ENCODE measurements around the gene CCDC158.
"Not testable (repeated sequence)": the region's sequence is repeated elsewhere in the genome, so short reads cannot be mapped to it uniquely, and the experiment has no call there.

The CCDC158 gene

GRCh38 chr4:76307660-76308014 is 113.3 kb downstream of the CCDC158 start:
- no peak for DNase-seq

- peak in 1 of 2 donors; percentile 5 for DNase-seq
These were observed 113.9 kb downstream of the CCDC158 start for GRCh38 chr4:76306882-76307659.

DNA sequence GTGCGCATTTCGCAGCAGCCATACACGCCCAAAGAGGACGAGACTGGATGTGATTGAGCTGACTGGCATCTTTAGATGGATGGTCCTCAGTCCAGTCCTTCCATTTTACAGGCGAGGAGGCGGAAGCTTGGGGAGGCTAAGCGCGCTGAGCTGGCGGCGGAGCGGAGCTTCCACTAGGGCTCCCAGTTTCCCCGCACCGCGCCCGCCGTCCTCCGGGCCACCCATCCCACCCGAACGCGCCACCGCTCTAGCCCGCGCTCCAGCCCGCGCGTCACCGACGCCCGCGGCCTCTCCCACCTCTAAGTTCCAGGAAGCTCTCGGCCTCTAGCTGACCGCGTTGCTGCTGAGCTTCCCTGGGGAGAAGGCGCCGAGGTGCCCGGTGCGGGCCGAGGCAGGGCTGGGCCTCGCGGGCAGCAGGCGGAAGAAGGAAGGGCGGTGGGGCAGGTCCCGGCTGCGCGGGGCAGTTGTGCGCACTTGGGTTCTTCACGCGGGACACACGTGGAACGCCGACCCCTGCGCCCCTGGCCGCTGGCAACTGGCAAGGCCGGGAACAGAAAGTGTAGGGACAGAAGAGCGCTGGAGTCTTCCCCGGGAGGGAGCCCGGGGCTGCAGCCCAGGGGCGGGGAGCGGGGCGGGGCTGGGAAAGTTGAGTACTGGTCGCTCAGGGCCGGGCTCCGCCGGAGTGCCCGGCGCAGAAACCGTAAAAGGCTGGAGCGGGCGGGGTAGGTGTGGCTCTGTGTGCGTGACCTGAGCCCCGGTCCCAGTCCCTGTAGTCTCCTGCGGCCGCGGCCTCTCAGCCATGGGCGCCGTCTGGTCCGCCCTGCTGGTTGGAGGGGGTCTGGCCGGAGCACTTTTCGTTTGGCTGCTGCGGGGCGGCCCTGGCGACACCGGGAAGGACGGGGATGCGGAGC is 114.7 kb downstream of the CCDC158 start, which contains the start of gene STBD1:
Gene STBD1, plus strand, starts transcription at position 763 of the 911 bp plus-strand sequence. Its CDS starts 37 bp downstream, at position 800.
- DNase-seq = peak; percentile 18 to 20

DNA sequence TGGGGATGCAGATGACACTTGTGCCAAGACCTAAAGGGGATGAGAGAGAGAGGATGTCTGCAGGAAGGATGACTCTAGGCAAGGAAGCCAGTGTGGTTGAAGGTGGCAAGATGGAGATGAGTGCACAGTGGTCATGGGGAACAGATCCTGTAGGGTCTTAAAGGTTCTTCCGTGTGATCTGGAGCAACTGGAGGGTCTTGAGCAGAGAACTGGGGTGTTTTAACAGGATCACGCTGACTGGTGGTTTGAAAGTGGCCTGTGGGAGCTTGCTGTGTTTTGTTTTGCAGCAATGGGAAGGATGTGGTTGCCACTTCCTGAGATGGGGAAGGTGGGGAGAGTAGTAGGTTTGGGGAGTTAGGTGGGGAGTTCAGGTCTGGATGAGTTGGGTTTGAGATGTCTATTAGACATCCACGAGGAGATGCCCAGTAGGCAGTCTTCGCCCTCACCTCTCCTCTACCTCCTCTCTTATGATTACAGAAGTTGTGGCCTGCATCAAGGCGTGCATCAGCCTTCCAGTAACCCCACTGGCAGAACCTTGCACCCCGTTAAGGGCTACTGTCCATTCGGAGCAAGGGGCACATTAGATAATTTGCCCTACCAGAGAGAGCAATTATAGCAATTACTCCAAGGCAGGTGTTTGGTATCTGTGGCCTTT is 115.8 kb downstream of the CCDC158 start:
- no peak for DNase-seq

DNA sequence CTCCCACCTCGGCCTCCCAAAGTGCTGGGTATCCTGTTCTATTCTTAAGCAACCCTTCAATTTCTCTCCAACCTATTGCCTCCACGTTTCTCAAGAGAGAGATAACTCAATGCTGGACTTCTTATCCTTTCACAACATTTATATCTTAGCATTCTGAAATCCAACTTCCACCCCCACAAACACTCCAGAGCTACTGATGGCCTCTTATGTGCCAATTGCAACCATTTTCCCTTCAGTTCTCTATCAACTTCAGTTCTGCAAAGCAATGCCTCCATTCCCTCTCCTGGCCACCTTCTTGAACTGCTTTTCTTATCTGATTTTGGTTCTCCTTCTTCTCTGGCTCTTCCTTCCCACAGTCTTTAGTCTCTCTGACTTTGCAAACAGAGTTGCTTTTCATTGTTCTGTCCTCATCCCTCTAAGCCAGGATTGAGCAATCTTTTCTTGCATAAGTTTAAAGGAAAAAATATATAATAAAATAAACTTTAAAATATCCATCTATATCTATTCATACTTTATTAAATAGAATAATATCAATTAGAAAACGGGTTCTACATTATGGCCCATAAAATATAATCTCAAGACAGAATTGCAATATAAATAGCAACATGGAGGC is 118.0 kb downstream of the CCDC158 start:
- DNase-seq = no peak

GRCh38 chr4:76301775-76302162 is 119.2 kb downstream of the CCDC158 start:
- DNase-seq = no peak

GRCh38 chr4:76301068-76301774 is 119.7 kb downstream of the CCDC158 start:
- no peak for DNase-seq

DNA sequence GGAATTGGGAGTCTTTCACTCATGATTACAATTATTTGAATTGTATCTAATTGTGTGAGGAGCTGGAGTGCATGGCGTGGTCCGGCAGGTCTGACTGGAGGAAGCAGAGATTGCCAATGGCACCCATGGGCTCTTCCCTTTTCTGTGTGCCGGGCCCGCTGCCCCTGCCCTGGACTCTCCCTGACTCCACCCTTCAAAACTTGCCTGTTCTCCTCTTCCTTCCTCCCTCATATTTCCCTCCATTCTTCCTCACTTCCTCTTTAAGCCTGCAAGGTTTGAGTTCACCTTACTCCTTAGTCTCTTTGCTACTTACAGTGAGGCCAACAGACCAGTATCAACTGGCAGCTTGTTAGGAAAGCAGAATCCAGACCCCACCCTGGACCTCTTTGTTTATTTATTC is 120.9 kb downstream of the CCDC158 start:
- no peak for DNase-seq

GRCh38 chr4:76298227-76298626 is 122.7 kb downstream of the CCDC158 start:
- DNase-seq = no peak

DNA sequence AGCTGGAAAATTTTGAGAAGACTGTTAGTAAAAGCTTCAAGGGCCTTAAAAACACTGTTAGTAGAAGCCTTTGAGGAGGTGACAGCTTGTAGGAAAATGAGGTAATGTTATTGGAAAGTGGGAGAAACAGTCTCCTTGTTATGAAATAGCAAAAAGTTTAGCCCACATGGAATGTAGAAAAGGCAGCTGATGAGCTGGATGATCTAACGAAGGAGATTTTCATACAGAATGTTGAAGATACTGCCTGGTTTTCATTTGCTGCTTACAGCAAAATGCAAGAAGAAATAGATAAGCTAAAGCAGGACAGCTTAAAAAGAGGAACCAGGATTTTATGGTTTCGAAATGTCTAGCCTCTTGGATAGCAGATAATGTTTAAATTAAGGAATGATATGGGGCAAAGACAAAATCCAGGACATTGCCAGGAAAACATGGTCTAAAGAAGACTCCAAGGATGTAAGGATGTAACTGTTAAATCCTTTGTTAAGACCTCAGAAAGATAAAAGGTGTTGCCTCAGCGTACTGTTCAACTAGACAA is 124.6 kb downstream of the CCDC158 start:
- no peak for DNase-seq

- no peak for DNase-seq
These were observed 127.2 kb downstream of the CCDC158 start for GRCh38 chr4:76293772-76294171.

DNA sequence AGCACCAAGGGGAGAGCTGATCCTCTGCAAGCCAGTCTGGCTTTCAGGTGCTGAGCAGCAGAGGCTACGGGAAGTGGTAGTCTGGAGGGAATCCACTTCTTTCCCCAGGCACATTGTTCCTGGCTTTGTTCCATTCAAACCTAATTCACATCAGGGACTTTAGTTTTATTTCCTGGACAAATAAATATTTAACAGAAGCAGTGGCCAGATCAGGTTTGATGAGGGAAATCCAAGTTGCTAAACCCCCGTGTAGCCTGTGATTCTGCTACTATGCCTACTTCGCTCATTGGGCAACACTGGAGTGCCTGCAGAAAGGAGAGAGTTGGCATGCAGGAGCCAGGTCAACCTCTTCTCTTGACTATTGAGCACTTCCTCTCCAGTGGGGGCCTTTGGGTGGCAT is 128.2 kb downstream of the CCDC158 start:
- no peak for DNase-seq

DNA sequence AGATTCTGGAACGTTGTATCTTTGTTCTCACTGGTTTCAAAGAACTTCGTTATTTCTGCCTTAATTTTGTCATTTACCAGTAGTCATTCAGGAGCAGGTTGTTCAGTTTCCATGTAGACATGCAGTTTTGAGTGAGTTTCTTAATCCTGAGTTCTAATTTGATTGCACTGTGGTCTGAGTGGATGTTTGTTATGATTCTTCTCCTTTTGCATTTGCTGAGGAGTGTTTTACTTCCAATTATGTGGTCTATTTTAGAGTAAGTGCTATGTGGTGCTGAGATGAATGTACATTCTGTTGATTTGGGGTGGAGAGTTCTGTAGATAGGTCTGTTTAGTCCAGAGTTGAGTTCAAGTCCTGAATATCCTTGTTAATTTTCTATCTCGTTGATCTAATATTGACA is 133.1 kb downstream of the CCDC158 start:
- not testable (repeated sequence) for DNase-seq

DNA sequence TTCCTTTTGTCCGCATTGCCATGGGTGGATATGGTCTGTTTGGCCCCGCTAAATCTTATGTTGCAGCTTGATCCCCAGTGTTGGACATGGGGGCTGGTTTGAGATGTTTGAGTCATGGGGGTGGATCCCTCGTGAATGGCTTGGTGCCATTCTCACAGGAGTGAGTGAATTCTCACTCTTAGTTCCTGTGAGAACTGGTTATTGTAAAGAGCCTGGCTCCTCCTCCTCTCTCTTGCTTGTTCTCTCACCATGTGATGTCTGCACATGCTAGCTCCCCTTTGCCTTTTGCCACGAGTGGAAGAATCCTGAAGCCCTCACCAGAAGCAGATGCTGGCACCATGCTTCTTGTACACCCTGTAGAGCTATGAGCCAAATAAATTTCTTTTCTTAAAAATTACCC is 137.0 kb downstream of the CCDC158 start:
- no peak for DNase-seq

DNA sequence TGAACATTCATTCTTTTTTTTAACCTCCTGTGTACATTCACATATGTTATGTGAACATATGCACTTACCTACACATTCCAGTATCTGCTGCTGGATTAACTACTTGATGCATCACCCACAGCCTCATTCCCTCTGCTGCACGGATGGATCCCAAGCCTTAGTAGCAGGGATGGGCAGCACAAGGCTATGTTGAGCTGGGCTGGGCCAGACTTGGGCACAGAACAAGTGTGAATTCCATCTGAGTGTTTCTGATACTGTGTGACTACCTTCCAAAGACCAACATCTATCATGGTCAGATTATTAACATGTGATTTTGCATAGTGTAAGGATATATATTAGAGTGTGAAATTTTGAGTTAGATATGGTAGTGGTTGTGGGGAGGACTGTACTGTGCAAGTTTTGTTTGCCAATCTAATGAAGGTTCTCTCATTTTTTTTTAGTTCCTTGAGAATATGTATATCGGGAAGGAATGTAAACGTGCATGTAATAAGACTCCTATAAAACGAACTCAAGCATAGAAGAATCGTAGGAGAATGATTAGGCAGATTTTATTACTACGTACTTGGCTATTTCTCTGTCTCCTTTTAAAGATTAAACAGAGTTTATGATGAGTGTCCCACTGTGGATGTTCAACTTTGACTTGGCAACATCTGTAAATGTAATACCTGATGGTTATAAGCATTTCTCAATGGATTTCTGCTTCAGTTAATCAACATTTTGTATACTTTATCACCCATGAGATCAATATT is 137.8 kb downstream of the CCDC158 start:
- no peak for DNase-seq

- DNase-seq = not testable (repeated sequence)
These were observed 139.3 kb downstream of the CCDC158 start for GRCh38 chr4:76281594-76281993.

GRCh38 chr4:76280488-76281441 is 140.2 kb downstream of the CCDC158 start:
- no peak for DNase-seq

GRCh38 chr4:76279462-76279861 is 141.5 kb downstream of the CCDC158 start:
- DNase-seq = peak in 1 of 2 donors; percentile 4

DNA sequence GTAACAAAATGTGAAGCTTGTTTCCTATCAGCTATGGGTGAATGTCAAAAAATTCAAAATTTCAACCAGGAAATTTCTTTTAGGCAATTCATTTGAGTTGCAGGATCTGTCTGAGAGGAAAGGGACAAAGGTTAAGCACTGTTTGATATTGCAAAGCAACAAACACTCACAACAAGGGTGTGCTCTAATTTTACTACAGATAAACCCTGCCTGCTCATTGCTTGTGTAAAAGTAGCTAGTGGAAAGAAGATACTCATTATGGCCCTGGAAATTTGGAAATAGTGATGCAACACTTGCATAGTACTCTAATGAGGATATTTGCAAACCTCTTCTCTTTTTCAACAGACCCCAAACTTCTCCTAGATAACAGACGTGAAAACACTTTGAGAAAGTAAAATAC is 142.4 kb downstream of the CCDC158 start:
- DNase-seq = no peak

DNA sequence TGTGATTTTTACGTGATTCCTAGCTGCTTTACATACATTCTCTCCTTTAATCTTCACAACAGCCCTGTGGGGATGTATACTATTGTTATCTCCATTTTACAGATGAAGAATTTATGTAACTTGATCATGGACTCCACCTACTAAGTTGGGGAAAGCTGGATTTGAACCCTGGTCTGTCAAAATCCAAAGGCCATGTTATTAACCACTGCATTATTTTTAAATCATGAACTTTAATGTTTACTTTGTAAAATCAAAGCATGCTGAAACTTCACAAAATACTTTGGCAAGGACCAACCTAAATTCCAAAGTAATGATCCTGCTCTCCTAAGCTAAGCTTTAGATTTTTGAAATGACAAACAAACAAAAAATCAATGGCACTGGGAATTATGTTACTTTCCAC is 143.3 kb downstream of the CCDC158 start:
- no peak for DNase-seq

All from activated CD4-positive, alpha-beta T cell treated with anti-CD3 and anti-CD28 coated beads for 4 hours (primary cell).